ENCODE data around the gene C2orf76.
"Not testable (repeated sequence)": the region's sequence is repeated elsewhere in the genome, so short reads cannot be mapped to it uniquely, and the experiment has no call there.

Gene C2orf76

DNA sequence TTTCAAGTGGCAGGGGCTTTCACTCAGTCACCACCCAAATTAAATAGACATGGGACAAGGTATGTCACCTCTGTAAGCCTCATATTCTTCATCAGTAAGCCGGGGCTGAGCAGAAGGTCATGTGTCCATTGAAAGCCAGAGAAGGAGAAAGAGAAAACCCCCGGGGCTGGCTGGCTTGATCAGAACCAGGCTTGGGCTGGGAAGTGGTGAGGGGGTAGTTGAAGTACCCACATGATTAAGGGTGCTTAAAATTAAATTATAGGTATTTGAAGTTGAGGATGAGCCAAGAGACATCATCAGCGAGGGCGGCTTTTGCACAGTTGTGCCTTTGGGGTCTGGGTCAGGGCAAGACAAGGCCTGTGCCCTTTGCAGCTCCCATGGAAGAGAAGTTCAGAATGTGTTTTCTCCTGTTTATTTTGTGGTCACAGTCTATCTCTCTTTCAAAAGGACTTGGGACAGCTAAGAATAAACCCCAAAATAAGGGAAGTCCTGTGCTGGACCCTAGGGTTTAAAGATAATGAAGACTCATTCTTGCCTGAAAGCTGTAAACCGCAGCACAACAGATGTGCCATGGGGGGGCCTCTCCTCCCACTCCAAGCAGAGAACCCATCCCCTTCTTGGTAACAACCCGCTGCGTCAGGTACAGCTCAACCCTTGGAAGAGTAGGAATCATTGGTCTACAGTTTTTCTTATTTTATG is 10.8 kb upstream of the C2orf76 start:
- no peak for DNase-seq

- no peak for DNase-seq
Observed at GRCh38 chr2:119376810-119377209, 10.2 kb upstream of the C2orf76 start.

GRCh38 chr2:119376406-119376805 is 9.8 kb upstream of the C2orf76 start:
- DNase-seq: not testable (repeated sequence)

DNA sequence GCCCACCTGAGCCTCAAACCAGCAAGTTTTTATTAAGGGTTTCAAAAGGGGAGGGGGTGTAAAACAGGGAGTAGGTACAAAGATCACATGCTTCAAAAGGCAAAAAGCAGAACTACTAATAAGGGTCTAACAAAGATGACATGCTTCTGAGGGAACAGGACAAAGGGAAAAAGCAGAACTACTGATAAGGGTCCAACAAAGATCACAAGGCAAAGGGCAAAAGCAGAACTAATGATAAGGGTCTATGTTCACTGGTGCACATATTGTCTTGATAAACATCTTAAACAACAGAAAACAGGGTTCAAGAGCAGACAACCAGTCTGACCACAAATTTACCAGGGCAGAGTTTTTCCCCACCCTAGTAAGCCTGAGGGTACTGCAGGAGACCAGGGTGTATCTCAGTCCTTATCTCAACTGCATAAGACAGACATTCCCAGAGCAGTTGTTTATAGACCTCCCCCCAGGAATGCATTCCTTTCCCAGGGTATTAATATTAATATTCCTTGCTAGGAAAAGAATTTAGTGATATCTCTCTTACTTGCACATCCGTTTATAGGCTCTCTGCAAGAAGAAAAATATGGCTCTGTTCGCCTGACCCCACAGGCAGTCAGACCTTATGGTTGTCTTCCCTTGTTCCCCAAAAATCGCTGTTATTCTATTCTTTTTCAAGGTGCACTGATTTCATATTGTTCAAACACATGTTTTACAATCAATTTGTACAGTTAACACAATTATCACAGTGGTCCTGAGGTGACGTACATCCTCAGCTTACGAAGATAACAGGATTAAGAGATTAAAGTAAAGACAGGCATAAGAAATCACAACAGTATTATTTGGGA is 7.5 kb upstream of the C2orf76 start:
- not testable (repeated sequence) for DNase-seq

DNA sequence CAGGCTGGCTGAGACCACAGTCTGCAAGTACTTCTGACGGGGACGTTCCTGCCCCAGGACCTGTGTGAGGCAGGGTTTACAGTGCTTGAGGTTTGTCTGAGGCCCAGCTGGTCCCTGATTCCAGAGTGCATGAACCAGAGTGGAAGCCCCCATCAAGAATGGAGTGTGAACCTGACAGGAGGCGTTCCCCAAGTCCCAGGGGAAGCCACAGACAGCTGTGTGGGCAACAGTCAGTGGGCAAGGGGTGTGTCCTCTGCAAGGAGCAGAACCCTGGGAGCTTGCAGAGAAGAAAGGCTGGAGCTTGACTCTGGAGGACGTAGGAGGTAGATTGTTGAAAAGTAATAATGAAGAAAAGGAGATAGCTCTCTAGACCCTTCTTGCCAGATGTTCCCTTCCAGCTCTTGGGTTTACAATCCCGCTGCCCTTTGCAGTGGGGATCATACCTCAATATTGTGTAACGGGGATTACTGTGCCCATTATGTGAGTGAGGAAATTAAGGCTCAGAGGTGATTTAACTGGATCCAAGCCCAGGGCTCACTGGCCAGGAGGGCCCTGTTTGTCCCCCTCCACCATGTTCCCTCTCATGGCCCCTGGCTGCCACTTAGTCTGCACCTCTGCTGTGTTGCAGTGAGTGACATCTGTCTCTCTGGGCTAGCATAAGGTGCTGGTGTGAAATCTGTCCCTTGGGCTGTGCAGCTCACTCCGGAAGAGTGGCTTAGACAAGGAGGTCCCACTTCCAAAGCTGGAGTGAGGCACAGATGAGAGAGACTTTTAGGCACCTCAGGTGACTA is 6.3 kb upstream of the C2orf76 start:
- DNase-seq: no peak

DNA sequence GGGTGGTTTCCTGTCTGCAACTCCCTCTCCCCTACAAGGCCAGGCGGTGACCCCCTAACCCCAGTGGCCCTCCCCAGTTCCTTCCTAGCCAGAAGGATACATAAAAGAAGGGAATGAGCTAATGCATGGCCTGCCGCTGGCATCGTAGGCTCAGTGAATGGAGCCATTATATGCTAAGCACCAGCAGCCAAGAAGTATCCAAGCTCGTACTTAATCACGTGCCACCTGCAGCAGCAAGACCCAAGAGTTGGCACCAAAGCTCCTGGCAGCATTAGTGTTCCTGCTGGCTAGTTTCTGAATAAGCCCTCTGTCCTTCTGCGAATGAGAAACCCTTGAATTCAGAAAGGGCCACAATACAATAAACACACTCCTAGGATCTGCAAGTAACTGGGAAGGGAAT is 4.5 kb upstream of the C2orf76 start:
- DNase-seq: no peak

DNA sequence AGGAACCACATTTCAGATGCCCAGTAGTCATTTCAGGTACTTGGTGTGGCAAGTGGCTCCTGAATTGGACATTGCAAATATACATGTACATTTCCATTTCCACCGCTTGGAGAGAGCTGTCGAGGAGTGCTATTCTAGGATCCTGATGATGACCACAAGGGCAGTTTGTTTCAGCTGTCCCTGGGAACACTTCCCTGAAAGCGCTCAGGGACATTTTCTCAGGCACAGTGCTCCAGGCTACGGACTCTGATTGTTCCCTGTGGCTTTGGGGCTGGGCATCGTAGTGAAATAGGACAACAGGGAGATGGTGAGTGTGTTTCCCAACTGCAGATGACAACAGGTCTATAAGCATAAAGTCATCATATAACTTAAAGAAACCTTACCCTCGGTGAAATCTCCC is 3.2 kb upstream of the C2orf76 start:
- DNase-seq: no peak

DNA sequence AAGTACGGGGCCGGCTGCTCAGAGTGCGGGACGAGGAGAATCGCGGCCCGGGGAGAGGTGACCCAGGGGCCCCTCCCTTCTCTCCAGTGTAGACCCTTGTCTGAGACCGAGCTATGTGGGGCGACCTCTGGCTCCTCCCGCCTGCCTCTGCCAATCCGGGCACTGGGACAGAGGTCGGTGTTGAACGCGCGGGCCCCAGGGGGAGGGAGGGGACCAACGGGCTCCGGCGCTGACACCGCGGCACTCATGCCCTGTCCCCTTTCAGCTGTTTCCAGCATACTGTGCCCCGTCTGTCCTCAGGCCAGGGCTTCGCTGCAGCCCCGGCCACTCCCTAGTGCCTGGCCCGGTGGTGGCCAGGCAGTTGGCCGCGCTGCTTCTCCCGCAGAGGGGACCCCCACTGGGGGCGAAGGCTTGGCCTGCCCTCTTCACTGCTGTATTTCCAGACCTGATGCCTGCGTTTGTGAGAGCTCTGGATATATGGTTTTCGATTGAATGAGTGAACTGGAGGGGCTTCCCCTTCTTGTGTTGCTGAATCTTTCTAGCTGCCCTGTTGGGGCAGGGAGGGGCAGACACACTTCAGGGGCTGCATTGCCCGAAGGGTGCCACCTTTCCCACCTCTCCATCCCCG is 952 bp upstream of the C2orf76 start:
- peak in 5 of 6 experiments; percentile 18 to 44 (median 30) for DNase-seq

DNA sequence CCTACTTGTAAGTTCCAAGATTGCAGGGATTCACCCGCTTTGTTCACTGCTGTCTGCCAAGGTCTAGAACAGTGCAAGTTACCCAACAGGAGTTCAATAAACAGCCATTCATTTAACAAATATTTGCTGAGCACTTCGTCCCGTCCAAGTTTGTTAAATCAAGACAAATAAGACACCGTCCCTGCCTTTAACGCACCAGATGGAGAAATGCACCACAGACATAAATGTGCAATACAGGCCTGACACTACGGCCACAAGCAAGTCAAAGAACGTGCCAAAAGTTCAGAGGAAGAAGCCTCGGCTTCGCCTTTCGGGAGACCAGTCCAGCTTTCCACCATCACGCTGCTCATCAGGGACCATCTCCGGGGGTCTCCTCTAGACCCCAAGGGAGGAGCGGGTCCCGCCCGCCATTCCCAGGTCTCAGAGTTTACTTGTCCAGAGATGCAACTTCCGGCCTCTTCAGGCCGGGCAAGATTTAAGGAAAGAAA is 429 bp downstream of the C2orf76 start:
- peak in 1 of 6 experiments; percentile 44 for DNase-seq

- DNase-seq: no peak
Observed at GRCh38 chr2:119365436-119365835, 1.2 kb downstream of the C2orf76 start.

- no peak for DNase-seq
Observed at GRCh38 chr2:119364798-119365197, 1.8 kb downstream of the C2orf76 start.

DNA sequence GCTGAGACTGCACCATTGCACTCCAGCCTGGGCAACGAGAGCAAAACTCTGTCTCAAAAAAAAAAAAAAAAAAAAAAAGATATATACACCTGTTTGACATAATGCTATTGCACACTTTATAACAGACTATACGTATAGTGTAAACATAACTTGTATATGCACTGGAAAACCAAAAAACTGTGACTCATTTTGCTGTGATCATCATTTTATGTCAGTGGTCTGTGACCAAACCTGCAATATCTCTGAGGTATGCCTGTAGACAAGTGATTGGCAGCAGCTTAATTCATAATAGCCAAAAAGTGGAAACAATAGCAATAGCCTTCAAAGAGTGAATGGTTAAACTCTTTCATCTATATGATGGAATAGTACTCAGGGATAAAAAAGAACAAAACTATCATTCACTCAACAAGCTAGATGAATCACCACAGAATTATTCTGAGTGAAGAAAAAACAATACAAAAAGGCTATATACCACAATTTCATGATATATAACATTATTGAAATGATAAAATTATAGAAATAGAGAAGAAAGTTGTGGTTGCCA is 6.1 kb downstream of the C2orf76 start:
- no peak for DNase-seq

- no peak for DNase-seq
Observed at GRCh38 chr2:119359774-119360173, 6.9 kb downstream of the C2orf76 start.

DNA sequence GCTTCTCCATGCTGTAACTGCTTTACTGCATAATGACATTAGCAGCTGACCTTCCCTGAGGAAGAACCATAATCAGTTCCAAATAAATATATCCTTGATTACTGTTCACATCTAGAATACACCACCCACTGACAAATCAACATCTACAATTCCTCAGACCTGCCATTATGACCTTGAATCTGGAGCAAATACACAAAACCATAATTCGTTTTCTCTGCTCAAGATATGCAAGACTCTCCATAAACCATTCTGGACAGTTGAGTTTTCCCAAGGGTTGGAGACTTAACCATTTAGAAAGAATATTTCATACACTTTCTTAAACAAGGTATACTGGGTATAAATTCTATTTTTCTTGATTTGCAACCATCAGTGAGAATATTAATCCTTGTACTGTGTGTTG is 11.8 kb downstream of the C2orf76 start:
- no peak for DNase-seq

GRCh38 chr2:119352357-119352756 is 14.3 kb downstream of the C2orf76 start:
- no peak for DNase-seq

GRCh38 chr2:119350311-119350998 is 16.2 kb downstream of the C2orf76 start:
- DNase-seq: no peak

DNA sequence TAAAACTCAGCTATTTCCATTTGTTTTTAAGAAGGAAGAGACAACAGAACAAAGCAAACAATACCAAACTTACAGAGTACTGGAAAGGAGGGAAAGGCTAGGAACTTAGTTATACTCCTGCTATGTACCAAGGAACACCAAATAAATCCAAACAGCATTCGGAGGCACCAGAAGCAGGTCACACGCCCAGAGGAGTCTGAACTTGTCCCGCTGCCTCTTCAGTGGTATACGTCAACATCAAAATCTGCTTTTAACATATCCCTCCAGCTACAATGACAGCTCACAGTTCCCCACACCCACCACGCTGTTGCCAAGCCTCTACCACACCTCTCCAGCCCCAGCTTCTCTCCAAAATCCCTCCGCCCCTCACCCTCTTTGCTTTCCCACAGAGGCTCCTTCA is 17.3 kb downstream of the C2orf76 start:
- DNase-seq: no peak

DNA sequence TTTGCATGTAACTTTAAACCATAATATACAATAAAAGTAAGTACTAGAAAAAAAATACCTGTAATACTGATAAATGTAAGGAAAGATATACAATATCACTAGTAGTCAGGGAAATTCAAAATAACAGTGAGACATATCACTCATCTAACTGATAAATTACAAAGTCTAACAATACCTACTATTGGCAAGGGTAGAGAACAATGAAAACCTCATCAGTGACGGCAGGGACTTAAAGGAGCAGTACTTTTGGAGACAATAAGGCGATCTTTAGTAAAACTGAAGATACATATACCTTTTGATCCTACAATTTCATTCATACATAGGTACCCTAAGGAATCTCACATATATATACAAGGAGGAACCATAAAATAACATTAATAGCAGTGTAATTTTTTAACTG is 24.9 kb downstream of the C2orf76 start:
- DNase-seq: no peak

GRCh38 chr2:119339562-119339923 is 27.1 kb downstream of the C2orf76 start:
- DNase-seq: no peak

- DNase-seq: peak in 3 of 6 experiments; percentile 18 to 34 (median 32)
Observed at GRCh38 chr2:119338826-119339561, 27.6 kb downstream of the C2orf76 start.

- DNase-seq: no peak
Observed at GRCh38 chr2:119338272-119338671, 28.4 kb downstream of the C2orf76 start.
